H1 (cell line): ENCODE data around the gene DUS4L. TPM values are rescaled to one million over a fixed set of nuclear protein-coding genes. Genes with fewer than 3 reads are reported as not detected.

Source experiments
- CTCF ChIA-PET: fragments of 300-600 bp; sonication (Branson Sonifier 250); formaldehyde crosslinking; loops from one replicate; lab custom pipeline; 2021; ENCODE audit not compliant: partially characterized antibody; lab: Charles Lee
- POLR2A ChIA-PET: fragments of 300-600 bp; sonication (Branson Sonifier 250); formaldehyde crosslinking; loops from one replicate; lab custom pipeline; 2021; ENCODE audit warnings: inconsistent platforms; ENCODE audit not compliant: partially characterized antibody; lab: Charles Lee
- DNase-seq, 2 experiments: peaks; one replicate each; pipeline versions ENCODE4 v3.0.0 to v3.0.0-alpha.2; 2010 to 2022; ENCODE audit warnings: low spot score in 2 of 2, low read depth in 1 of 2, mixed read lengths in 1 of 2
- FAIRE-seq: peaks from 2 replicates; lab custom pipeline; 2011; peaks lifted over from hg19 to GRCh38; lab: Jason Lieb, UNC
- H2AFZ ChIP-seq: 2 replicates; pipeline ENCODE4 v1.8.1; 2012; ENCODE audit warnings: low read length, inconsistent platforms
- H2AK5ac ChIP-seq: 2 replicates; pipeline ENCODE4 v1.6.1; 2013; ENCODE audit warnings: low read depth, low read length
- H2BK120ac ChIP-seq: replicated peaks from 2 replicates; pipeline ENCODE3; 2013; ENCODE audit warnings: low read depth, low read length, inconsistent platforms
- H2BK12ac ChIP-seq: 2 replicates; pipeline ENCODE4 v1.6.1; 2013; ENCODE audit warnings: low read depth, low read length
- H2BK15ac ChIP-seq: 2 replicates; pipeline ENCODE4 v1.6.1; 2013; ENCODE audit warnings: low read length
- H2BK20ac ChIP-seq: 2 replicates; pipeline ENCODE4 v1.6.1; 2013; ENCODE audit warnings: low read length
- H2BK5ac ChIP-seq: 2 replicates; pipeline ENCODE4 v1.6.1; 2013; ENCODE audit warnings: low read depth, low read length
- H3K14ac ChIP-seq: 2 replicates; pipeline ENCODE4 v1.6.1; 2013; ENCODE audit warnings: inconsistent platforms; ENCODE audit not compliant: insufficient read length
- H3K18ac ChIP-seq: 2 replicates; pipeline ENCODE4 v1.6.1; 2013; ENCODE audit warnings: low read length; ENCODE audit errors: extremely low read depth
- H3K23ac ChIP-seq: 2 replicates; pipeline ENCODE4 v1.6.1; 2013; ENCODE audit warnings: inconsistent platforms; ENCODE audit not compliant: insufficient read length
- H3K23me2 ChIP-seq: 2 replicates; pipeline ENCODE4 v1.6.1; 2013; ENCODE audit warnings: low read depth, low read length
- H3K27ac ChIP-seq: 2 replicates; pipeline ENCODE4 v1.6.1; 2011; ENCODE audit warnings: low read depth, low read length, inconsistent platforms
- H3K27me3 ChIP-seq, 4 experiments: replicated peaks in 1 of 4; 1 replicate in 1 of 4; 2 replicates in 3 of 4; pipeline versions ENCODE4 v1.6.1 to v1.8.1; 2011 to 2013; ENCODE audit warnings: low read length in 3 of 4, mild to moderate bottlenecking in 3 of 4, inconsistent platforms in 2 of 4, mixed read lengths in 2 of 4, moderate library complexity in 1 of 4; ENCODE audit not compliant: control insufficient read depth in 3 of 4, insufficient read depth in 3 of 4; ENCODE audit errors: extremely low read depth in 1 of 4
- H3K36me3 ChIP-seq, 4 experiments: 2 replicates each; pipeline versions ENCODE4 v1.6.1 to v1.8.1; 2011 to 2013; ENCODE audit warnings: mild to moderate bottlenecking in 4 of 4, low read length in 3 of 4, moderate library complexity in 2 of 4, control low read depth in 1 of 4, inconsistent platforms in 1 of 4; ENCODE audit not compliant: insufficient read depth in 4 of 4, control insufficient read depth in 2 of 4
- H3K4ac ChIP-seq: replicated peaks from 2 replicates; pipeline ENCODE3; 2013; ENCODE audit warnings: low read length, low read depth, mixed read lengths, inconsistent platforms; ENCODE audit not compliant: insufficient read length
- H3K4me1 ChIP-seq, 4 experiments: replicated peaks in 1 of 4; 1 replicate in 1 of 4; 2 replicates in 3 of 4; pipeline versions ENCODE4 v1.6.1 to v1.8.1; 2011 to 2013; ENCODE audit warnings: low read length in 3 of 4, inconsistent platforms in 2 of 4, mixed read lengths in 1 of 4; ENCODE audit not compliant: insufficient read depth in 4 of 4, control insufficient read depth in 3 of 4
- H3K4me2 ChIP-seq, 2 experiments: 2 replicates each; pipeline versions ENCODE4 v1.6.1 to v1.8.1; 2011 to 2013; ENCODE audit warnings: low read depth in 2 of 2, low read length in 2 of 2, control low read depth in 1 of 2, inconsistent platforms in 1 of 2, mild to moderate bottlenecking in 1 of 2; ENCODE audit not compliant: insufficient read depth in 1 of 2
- H3K4me3 ChIP-seq, 4 experiments: fragments of 200-600, 300-600 bp in 1 of 4; sonication (generic), shearing (Covaris generic), sonication (Bioruptor Twin) in 1 of 4; 2 replicates each; pipeline versions ENCODE4 v1.5.1 to v1.8.1; 2011 to 2016; ENCODE audit warnings: low read length in 4 of 4, low read depth in 3 of 4, control low read depth in 2 of 4, inconsistent platforms in 2 of 4, mild to moderate bottlenecking in 2 of 4, mixed read lengths in 1 of 4, moderate library complexity in 1 of 4; ENCODE audit not compliant: insufficient read depth in 2 of 4; ENCODE audit errors: extremely low read depth in 1 of 4
- H3K56ac ChIP-seq: replicated peaks from 2 replicates; pipeline ENCODE3; 2013; ENCODE audit warnings: low read depth, mild to moderate bottlenecking, mixed read lengths, low read length, inconsistent platforms; ENCODE audit not compliant: insufficient read length
- H3K79me1 ChIP-seq: 2 replicates; pipeline ENCODE4 v1.6.1; 2013; ENCODE audit warnings: low read depth, low read length, control low read depth
- H3K79me2 ChIP-seq, 2 experiments: 2 replicates each; pipeline versions ENCODE4 v1.6.1 to v1.8.1; 2012 to 2013; ENCODE audit warnings: low read length in 2 of 2, mild to moderate bottlenecking in 2 of 2, inconsistent platforms in 1 of 2; ENCODE audit not compliant: insufficient read depth in 2 of 2, control insufficient read depth in 1 of 2
- H3K9ac ChIP-seq, 4 experiments: replicated peaks in 1 of 4; 1 replicate in 1 of 4; 2 replicates in 3 of 4; pipeline versions ENCODE4 v1.6.1 to v1.8.1; 2011 to 2013; ENCODE audit warnings: low read depth in 3 of 4, low read length in 3 of 4, control low read depth in 2 of 4, mild to moderate bottlenecking in 2 of 4, moderate library complexity in 2 of 4, inconsistent platforms in 1 of 4; ENCODE audit errors: extremely low read depth in 1 of 4
- H3K9me3 ChIP-seq, 2 experiments: 2 replicates each; pipeline versions ENCODE4 v1.6.1 to v1.8.1; 2012 to 2013; ENCODE audit warnings: mild to moderate bottlenecking in 2 of 2, moderate library complexity in 2 of 2, control low read depth in 1 of 2, inconsistent platforms in 1 of 2, low read depth in 1 of 2, low read length in 1 of 2, mixed read lengths in 1 of 2; ENCODE audit not compliant: insufficient read depth in 2 of 2
- H4K20me1 ChIP-seq, 2 experiments: replicated peaks in 1 of 2; 2 replicates each; pipeline versions ENCODE3 to v1.8.1; 2011 to 2013; ENCODE audit warnings: inconsistent platforms in 2 of 2, low read length in 2 of 2, mild to moderate bottlenecking in 1 of 2; ENCODE audit not compliant: insufficient read depth in 2 of 2, control insufficient read depth in 1 of 2
- H4K5ac ChIP-seq: 2 replicates; pipeline ENCODE4 v1.6.1; 2013; ENCODE audit warnings: low read length, low read depth, mixed read lengths, inconsistent platforms; ENCODE audit not compliant: insufficient read length
- H4K8ac ChIP-seq: 2 replicates; pipeline ENCODE4 v1.8.0; 2013; ENCODE audit warnings: mild to moderate bottlenecking, moderate library complexity, low read length, inconsistent platforms; ENCODE audit not compliant: insufficient read depth; ENCODE audit errors: extremely low read depth
- H4K91ac ChIP-seq: replicated peaks from 2 replicates; pipeline ENCODE3; 2013; ENCODE audit warnings: low read length, mixed read lengths, inconsistent platforms; ENCODE audit not compliant: insufficient read length
- ATF3 ChIP-seq: IDR thresholded peaks from 2 replicates; pipeline ENCODE4 v1.6.1; 2011; ENCODE audit warnings: low read depth, mild to moderate bottlenecking, low read length; ENCODE audit not compliant: insufficient read depth
- BACH1 ChIP-seq: IDR thresholded peaks from 2 replicates; pipeline ENCODE4 v1.6.1; 2012; ENCODE audit warnings: low read length, improper control_type of control experiment
- BCL11A ChIP-seq, 2 experiments: IDR thresholded peaks; one replicate each; pipeline ENCODE4 v1.6.1; 2011; ENCODE audit warnings: low read depth in 2 of 2, low read length in 2 of 2, mild to moderate bottlenecking in 2 of 2
- CEBPB ChIP-seq: IDR thresholded peaks from 2 replicates; pipeline ENCODE4 v1.6.1; 2012; ENCODE audit warnings: low read depth, low read length
- HDAC6 ChIP-seq: IDR thresholded peaks from one replicate; pipeline ENCODE4 v1.7.1; 2012; ENCODE audit warnings: low read depth, mild to moderate bottlenecking, inconsistent platforms, low read length, moderate library complexity
- JUN ChIP-seq: IDR thresholded peaks from 2 replicates; pipeline ENCODE4 v1.6.1; 2011; ENCODE audit warnings: low read depth, mild to moderate bottlenecking, improper control_type of control experiment, low read length
- NANOG ChIP-seq: IDR thresholded peaks from 2 replicates; pipeline ENCODE4 v1.6.1; 2011; ENCODE audit warnings: low read length, low read depth, mild to moderate bottlenecking, inconsistent platforms; ENCODE audit not compliant: insufficient read depth, poor library complexity, severe bottlenecking
- RNF2 ChIP-seq: fragments of 200-900, 300-1000 bp; sonication (generic); IDR thresholded peaks from 2 replicates; pipeline ENCODE4 v1.7.1; 2016; ENCODE audit warnings: borderline replicate concordance, low read depth, mild to moderate bottlenecking, antibody characterized with exemption, low read length; ENCODE audit not compliant: poor library complexity, severe bottlenecking; ENCODE audit errors: missing control alignments
- SAP30 ChIP-seq: fragments of 300-600 bp; sonication (generic); IDR thresholded peaks from 2 replicates; pipeline ENCODE4 v1.7.1; 2012; ENCODE audit warnings: low read length, moderate library complexity, mild to moderate bottlenecking, inconsistent platforms; ENCODE audit not compliant: insufficient read depth, insufficient replicate concordance
- SRF ChIP-seq: IDR thresholded peaks from 2 replicates; pipeline ENCODE4 v1.6.1; 2011; ENCODE audit warnings: mild to moderate bottlenecking, low read depth, low read length, moderate library complexity
- WGBS, 2 experiments: shearing (Covaris generic) in 1 of 2; methylation state at CpG; one replicate each; pipeline versions ENCODE4 v1.1.6 to v1.1.7; 2013 to 2015; ENCODE audit warnings: low lambda C conversion rate in 2 of 2, mixed read lengths in 2 of 2, inconsistent platforms in 1 of 2, low coverage in 1 of 2, missing lambda C conversion rate in 1 of 2; ENCODE audit not compliant: insufficient replicate concordance in 2 of 2, insufficient coverage in 1 of 2, insufficient read length in 1 of 2; ENCODE audit errors: extremely low coverage in 1 of 2, missing lambda C conversion rate in 1 of 2; 5-methylcytosine and 5-hydroxymethylcytosine counted together
- polyA plus RNA-seq, 7 experiments: library from polyadenylated mRNA; depleted of rRNA in 3 of 7; stranded (reverse) in 5 of 7; unstranded in 2 of 7; fragments of >200 nt in 5 of 7; fragments of 200-250 nt in 2 of 7; gene quantifications; 1 replicate in 5 of 7; 2 replicates in 1 of 7; 4 replicates in 1 of 7; pipeline versions ENCODE4 v1.2.1 to v1.2.3, GENCODE V29; 2011 to 2013; ENCODE audit warnings: missing spikeins in 2 of 7, mixed read lengths in 2 of 7
- total RNA-seq: library from RNA; stranded (reverse); fragmentation: NEBNext Ultra II Directional; extraction: Animal tissue kit (Norgen Biotek cat#: 25700); gene quantifications from 2 replicates; pipeline ENCODE4 v1.2.1, GENCODE V29; 2021

Gene DUS4L
- total and polyA plus RNA-seq, 2 of the 8 experiments (the other 6 are each of a cell fraction or from before 2014, with no cell fraction given), result 6.1 to 11.5 TPM

- H3K18ac ChIP-seq, result no peak overlapping the region
- no peak overlapping the region for H3K4ac ChIP-seq
- DNase-seq (no peak), FAIRE-seq (no peak)
- ChIA-PET POLR2A (interaction anchor here (1.4 kb wide), 1 partner anchor 21 kb away, joined by 3 read pairs; the partner anchor contains the start of genes COG5 and DUS4L), CTCF (interaction anchor here (0.6 to 1.4 kb wide), 3 partner anchors 22 to 218 kb away, joined by 3 to 4 read pairs (median 3); no protein-coding TSS in a partner anchor)
- no peak overlapping the region for H2AK5ac ChIP-seq
- no peak overlapping the region for H4K91ac ChIP-seq
- H4K8ac ChIP-seq, result no peak overlapping the region
- no peak overlapping the region for H3K27ac ChIP-seq
- no peak overlapping the region for H3K23ac ChIP-seq
- no peak overlapping the region for H2BK15ac ChIP-seq
- H3K14ac ChIP-seq, result no peak overlapping the region
- no peak overlapping the region for H4K5ac ChIP-seq
- no peak overlapping the region for H2BK12ac ChIP-seq
- no peaks in the 10 kb centered on the region for H4K20me1 ChIP-seq
- peaks cover 3% of the 10 kb centered on the region in 2 experiments; a peak in 2 of 4 replicates for H3K9me3 ChIP-seq
- 89% methylated on average over 2 of the region's 2 CpGs; no CpG with 5 or more reads in 1 of the 2 experiments for WGBS, 2 experiments
- 0 out of 8 replicates have a peak, but pooled peaks cover 0 to 3% (median 0%) of the 10 kb centered on the region in 4 experiments for H3K36me3 ChIP-seq
- no peak overlapping the region for H2BK5ac ChIP-seq
- peaks cover 2% of the 10 kb centered on the region; the same call in 1 of the 2 replicates for H3K23me2 ChIP-seq
- no peak overlapping the region for H2BK20ac ChIP-seq
- no peaks in the 10 kb centered on the region for H3K79me1 ChIP-seq
- no peaks in the 10 kb centered on the region for H3K4me1 ChIP-seq
- H2BK120ac ChIP-seq, result no peak overlapping the region
- no peak overlapping the region for H2AFZ ChIP-seq
- no peaks in the 10 kb centered on the region for H3K79me2 ChIP-seq
- H3K56ac ChIP-seq, result no peak overlapping the region
- no peak overlapping the region for H3K4me3 ChIP-seq
- H3K27me3 ChIP-seq, result no peaks in the 10 kb centered on the region
- no peak overlapping the region for H3K4me2 ChIP-seq
- H3K9ac ChIP-seq, result no peak overlapping the region
- no peak for TF ChIP-seq RNF2
- TF ChIP-seq SRF, result no peak
- no peak for TF ChIP-seq SAP30
- no peak for TF ChIP-seq BCL11A (IDR thresholded peaks at IDR 0.05; ENCODE audit: low read depth in 2 of 2, low read length in 2 of 2)
- no peak for TF ChIP-seq JUN
- no peak for TF ChIP-seq NANOG
- TF ChIP-seq BACH1, result no peak
- no peak for TF ChIP-seq CEBPB
- no peak for TF ChIP-seq ATF3
- TF ChIP-seq HDAC6, result no peak
Measured at GRCh38 chr7:107584716-107585115, 20.9 kb downstream of the DUS4L start.
